D721Med (cell line): Measurements from ENCODE around the gene CD320.
"Not testable (repeated sequence)": the region's sequence is repeated elsewhere in the genome, so short reads cannot be mapped to it uniquely, and the experiment has no call there.

ENCODE experiments used
- DNase-seq: peaks from one replicate; pipeline ENCODE4 v3.0.0; 2011; ENCODE audit warnings: low spot score; ENCODE audit not compliant: insufficient read length
- FAIRE-seq: peaks from 2 replicates; lab custom pipeline; 2011; peaks lifted over from hg19 to GRCh38; lab: Jason Lieb, UNC
- TF ChIP-seq, protein P1 (sequence below): IDR thresholded peaks from 2 replicates; pipeline ENCODE4 v1.5.1; 2012; ENCODE audit warnings: mild to moderate bottlenecking, control low read depth; ENCODE audit not compliant: insufficient read depth; ENCODE audit errors: missing control alignments

The CD320 gene

DNA sequence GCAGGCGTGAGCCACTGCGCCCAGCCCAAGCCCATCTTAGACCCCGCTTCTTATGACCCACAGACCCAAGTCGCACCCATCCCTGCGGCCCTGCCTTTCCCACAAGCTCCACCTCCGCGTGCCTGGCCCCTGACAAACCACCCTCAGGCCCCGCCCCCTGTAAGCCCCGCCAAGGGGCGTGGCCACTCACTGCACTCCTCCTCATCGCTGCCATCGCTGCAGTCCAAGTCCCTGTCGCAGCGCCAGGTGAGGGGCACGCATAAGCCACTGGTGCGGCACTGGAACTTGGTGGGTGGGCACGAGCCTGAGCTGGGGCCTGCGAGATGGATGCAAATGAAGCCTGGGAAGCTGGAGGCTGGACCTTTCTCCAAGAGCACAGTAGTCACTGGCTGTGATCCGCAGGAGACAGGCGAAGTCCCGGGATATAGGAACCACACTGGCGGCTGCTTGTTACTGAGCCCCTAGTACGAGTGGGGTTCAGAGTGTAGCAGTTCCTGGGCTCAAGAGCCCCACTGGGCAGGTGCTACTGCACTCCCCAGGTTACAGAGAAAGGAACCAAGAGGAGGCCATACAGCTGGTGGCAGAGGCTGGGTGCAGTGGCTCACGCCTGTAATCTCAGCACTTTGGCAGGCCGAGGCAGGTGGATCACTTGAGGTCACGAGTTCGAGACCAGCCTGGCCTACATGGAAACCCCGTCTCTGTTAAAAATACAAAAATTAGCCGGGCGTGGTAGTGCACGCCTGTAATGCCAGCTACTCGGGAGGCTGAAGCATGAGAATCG, 3.1 kb downstream of the CD320 start:
- FAIRE-seq (no peak), DNase-seq (no peak)
- TF ChIP-seq, protein P1, sequence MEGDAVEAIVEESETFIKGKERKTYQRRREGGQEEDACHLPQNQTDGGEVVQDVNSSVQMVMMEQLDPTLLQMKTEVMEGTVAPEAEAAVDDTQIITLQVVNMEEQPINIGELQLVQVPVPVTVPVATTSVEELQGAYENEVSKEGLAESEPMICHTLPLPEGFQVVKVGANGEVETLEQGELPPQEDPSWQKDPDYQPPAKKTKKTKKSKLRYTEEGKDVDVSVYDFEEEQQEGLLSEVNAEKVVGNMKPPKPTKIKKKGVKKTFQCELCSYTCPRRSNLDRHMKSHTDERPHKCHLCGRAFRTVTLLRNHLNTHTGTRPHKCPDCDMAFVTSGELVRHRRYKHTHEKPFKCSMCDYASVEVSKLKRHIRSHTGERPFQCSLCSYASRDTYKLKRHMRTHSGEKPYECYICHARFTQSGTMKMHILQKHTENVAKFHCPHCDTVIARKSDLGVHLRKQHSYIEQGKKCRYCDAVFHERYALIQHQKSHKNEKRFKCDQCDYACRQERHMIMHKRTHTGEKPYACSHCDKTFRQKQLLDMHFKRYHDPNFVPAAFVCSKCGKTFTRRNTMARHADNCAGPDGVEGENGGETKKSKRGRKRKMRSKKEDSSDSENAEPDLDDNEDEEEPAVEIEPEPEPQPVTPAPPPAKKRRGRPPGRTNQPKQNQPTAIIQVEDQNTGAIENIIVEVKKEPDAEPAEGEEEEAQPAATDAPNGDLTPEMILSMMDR = no peak

DNA sequence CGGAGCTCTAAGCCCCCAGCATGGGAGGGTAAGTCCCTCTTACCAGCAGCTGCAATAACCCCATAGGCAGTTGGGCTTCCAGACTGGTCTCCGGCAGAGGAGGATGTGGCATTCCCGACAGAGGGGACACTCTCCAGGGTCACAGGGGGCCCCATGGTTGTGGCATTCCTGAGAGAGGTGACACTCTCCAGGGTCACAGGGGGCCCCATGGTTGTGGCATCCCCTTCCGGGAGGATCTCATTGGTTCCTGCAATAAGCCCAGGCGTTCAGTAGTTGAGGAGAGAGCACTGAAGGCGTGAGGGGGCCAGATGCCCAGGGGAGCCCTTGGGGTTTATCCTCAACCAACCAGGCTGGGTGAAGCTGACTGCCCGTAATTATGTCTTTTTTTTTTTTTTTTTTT, 5.4 kb downstream of the CD320 start:
- TF ChIP-seq, protein P1 = no peak
- FAIRE-seq = no peak

DNA sequence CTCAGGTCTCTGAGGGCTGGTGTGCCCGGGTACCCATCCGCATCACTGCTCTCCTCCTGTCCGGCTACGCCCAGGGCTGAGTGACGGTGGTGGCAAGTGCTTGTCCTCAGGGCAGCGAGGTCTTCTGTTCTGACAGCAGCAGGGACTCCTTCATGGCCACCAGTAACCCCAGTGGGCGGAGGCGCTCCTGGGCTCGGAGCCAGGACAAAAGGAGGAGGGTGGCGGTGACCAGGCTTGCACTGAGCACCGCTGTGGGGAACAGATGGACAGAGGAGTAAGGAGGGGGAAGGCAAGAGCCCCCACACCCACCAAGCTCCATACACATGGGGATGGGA, 5.8 kb downstream of the CD320 start:
- no peak for DNase-seq
- FAIRE-seq = no peak
- TF ChIP-seq, protein P1 = no peak

More for the DNA sequence above, 5.4 kb downstream of the CD320 start:
- DNase-seq = no peak

DNA sequence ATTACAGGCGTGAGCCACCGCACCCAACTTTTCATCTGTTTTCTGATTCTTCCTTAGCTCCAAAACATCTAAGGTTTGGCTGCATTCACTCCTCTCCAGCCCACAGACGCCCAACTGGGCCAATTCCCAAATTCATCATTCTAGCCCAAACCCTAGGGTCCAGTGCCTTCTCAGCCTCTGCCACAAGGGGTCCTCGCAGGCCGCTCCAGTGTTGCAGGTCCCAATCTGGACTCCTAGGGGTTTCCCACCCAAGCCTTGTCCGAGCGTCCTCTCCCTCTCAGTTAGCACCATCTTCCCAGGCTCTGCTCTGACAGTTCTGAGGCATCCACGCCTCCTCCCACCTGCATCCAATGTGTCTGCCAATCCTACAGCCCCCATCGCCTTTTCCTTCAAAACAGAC, 16.8 kb downstream of the CD320 start:
- DNase-seq, FAIRE-seq: not testable (repeated sequence)

DNA sequence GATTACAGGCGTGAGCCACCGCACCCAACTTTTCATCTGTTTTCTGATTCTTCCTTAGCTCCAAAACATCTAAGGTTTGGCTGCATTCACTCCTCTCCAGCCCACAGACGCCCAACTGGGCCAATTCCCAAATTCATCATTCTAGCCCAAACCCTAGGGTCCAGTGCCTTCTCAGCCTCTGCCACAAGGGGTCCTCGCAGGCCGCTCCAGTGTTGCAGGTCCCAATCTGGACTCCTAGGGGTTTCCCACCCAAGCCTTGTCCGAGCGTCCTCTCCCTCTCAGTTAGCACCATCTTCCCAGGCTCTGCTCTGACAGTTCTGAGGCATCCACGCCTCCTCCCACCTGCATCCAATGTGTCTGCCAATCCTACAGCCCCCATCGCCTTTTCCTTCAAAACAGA, 31.6 kb downstream of the CD320 start:
- FAIRE-seq, DNase-seq: not testable (repeated sequence)

DNA sequence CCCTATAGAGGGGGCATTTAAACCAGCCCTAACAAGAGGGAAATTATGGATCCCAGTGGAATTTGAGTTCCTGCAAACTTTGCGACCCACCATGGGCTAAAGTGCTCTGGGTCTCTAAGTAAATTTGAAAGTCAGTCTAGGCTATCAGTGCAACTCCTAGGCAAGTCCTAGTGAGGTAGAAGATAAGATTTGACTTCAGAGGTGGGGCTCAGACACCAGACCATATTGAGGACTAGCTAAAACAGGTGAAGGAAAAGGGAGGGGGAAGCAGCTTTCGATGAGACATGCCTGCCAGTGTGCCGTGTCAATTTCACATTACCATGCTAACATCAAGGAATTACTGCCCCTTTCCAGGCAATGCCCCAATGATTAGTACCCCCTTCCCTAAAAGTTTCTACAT, 38.4 kb downstream of the CD320 start:
- TF ChIP-seq, protein P1 = no peak
- no peak for DNase-seq
- FAIRE-seq = no peak

DNA sequence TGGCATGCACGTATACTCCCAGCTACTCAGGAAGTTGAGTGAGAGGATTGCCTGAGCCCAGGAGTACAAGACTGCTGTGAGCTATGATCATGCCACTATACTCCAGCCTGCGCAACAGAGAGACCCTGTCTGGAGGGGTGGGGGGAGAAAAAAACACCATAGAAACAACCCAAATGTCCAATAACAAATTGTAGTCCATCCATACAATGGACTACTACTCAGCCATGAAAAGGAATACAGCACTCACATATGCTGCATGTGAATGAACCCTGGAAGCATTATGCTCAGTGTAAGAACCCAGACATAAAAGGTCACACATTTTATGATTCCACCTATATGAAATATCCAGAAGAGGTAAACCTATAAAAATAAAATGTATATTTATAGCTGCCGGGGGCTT, 42.3 kb downstream of the CD320 start:
- TF ChIP-seq, protein P1 = no peak
- DNase-seq (no peak), FAIRE-seq (no peak)

DNA sequence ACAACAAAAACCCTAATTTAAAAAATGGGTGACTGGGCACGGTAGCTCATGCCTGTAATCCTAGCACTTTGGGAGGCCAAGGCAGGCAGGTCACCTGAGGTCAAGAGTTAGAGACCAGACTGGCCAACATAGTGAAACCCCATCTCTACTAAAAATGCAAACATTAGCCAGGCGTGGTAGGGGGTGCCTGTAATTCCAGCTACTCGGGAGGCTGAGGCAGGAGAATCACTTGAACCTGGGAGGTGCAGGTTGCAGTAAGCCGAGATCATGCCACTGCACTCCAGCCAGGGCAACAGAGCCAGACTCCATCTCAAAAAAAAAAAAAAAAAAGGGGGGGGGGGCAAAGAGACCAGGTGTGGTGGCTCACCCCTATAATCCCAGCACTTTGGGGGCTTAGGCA, 43.9 kb downstream of the CD320 start:
- FAIRE-seq, DNase-seq: not testable (repeated sequence)

DNA sequence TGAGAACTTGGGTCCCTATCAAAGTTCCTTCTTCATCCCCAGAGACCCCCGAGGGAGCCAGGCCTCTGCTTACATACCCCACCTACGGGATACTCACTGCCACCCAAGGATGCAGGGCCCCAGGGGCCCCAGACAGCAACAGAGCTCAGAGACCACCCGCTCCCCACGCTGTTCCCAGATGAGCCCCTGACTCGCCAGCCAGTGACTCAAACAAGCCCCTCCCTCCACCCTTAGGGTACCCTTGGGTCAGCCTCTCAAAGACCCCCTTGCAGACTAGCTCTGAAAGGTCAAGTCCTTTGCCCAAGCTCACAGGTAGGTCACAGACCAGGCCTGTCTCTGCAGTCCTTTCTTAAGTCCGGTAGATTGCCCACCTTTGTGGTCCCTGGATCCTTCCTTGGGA, 45.7 kb downstream of the CD320 start:
- DNase-seq (no peak), FAIRE-seq (no peak)
- TF ChIP-seq, protein P1 = no peak
